Measurements from ENCODE around the gene NUP153.
"Not testable (repeated sequence)": the region's sequence is repeated elsewhere in the genome, so short reads cannot be mapped to it uniquely, and the experiment has no call there.

NUP153 gene

DNA sequence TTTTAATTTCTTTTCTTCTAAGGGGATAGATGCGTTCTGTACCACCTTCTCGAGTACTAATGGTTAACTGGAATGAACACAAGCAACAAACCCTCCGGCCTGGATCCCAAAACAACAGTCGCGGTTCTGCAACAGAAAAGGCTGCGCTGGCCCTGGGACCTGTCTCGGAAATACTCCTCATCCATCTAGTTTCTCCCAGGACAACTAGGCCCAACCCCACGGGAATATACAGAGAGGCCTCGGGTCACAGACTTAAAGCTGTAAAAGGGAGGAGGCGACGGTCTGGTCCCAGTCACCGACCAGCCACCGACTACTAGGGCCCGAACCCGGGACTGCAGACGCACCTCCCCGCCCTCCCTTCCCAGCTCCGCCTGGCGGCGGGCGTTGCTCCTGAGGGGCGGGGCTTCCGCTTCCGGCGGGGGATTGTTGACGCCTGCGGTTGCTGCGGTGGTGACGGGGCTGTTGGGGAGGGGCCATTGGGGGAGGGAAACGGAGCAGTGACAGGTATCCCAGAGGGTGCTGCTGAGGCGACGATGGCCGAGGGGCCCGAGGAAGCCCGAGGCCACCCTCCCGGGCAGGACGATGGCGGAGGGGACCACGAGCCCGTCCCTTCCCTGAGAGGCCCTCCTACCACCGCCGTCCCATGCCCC, 106.7 kb downstream of the NUP153 start, which contains the start of gene FAM8A1:
Gene FAM8A1 (plus strand): TSS at position 426 of the 650 bp plus-strand sequence. CDS start 108 bp downstream, at position 534.
- peak; percentile 97 for DNase-seq

DNA sequence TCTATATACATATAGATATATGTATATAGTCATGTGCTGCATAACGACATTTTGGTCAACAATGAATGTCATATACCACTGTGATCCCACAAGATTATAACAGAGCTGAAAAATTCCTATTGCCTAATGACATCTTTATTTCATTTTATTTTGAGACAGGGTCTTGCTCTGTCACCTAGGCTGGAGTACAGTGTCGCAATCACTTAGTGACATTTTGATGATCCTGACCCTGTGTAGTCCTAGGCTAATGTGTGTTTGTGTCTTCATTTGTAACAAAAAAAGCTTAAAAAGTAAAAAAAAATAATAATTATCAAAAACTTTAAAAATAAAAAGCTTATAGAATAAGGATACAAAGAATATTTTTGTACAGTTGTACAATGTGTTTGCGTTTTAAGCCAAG, 110.6 kb downstream of the NUP153 start:
- DNase-seq, result no peak

- DNase-seq, result no peak
Observed at GRCh38 chr6:17593246-17593645, 113.5 kb downstream of the NUP153 start.

DNA sequence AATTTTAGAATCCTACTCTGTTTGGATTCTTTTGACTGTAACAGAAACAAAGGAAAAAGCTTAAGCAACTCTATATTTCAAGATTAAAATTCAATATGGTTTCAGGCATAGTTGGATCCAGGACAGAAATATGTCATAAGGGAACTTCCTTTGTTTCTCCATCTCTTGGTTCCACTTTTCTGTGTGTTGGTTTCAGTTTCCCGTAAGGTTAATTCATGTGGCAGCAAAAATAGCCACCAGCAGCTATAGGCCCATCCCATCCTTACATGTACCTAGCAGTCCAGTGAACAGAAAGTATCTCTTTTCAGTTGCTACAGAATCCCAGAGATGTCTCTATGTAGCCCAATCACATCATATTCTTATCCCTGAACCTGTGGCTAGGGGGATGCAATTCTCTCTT, 115.4 kb downstream of the NUP153 start:
- no peak for DNase-seq

DNA sequence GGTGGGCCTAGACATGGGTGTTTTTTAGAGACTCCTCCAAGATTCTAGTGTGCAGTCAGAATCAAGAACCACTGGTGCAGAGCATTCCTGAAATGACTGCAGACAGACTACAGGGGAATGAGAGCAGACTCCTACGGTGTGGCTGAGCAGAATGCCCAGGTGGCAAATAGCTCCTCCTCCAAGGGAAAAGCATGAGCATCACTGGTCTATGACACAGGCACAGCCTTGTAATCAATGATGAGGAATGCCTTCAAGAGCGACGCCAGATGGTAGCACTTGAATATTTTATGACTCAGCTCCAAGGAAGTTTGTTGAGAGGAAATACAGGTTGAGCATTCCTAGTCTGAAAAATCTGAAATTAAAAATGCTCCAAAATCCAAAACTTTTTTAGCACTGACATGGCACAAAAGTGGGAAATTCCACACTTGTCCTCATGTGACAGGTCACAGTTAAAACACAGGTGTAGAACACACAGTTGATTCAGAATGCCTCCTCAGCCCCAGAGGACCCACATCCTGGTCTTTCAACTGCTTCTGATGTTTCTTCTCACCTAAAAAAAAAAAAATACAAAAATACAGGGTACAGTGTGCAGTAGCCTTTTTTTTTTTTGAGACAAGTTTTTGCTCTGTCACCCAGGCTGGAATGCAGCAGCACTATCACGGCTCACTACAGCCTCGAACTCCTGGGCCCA, 117.2 kb downstream of the NUP153 start:
- DNase-seq, result peak; percentile 95

GRCh38 chr6:17588011-17588410, 118.7 kb downstream of the NUP153 start:
- no peak for DNase-seq

GRCh38 chr6:17586623-17587022, 120.1 kb downstream of the NUP153 start:
- not testable (repeated sequence) for DNase-seq

- peak; percentile 47 for DNase-seq
Observed at GRCh38 chr6:17585766-17586490, 120.8 kb downstream of the NUP153 start.

DNA sequence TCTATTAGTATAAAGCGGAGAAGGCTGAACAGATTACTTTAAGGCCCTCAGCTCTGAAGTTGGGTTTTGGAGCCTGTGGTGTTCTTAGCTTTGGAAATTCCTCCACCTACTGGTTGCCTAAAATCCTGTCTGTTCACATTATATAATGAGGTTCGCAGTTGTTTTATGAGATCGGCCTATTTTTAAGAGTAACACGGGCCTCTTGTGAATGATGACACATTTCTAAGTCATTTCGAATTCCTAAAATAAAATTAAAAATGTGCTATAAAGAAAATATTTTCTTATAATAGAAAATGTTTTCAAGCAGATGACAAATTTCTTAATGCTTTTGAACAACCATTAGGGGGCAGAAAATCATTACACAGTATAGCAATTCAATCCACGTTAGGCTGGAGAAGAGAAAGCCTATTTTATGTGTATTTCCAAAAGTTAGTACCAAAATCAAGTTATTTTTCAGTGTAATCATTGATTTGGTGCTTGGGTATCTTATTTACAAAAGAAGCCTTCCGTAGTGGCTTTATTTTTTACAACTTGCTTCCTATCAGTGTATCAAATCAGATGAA, 122.4 kb downstream of the NUP153 start:
- peak; percentile 76 for DNase-seq

- peak; percentile 48 for DNase-seq
Observed at GRCh38 chr6:17583811-17584210, 122.9 kb downstream of the NUP153 start.

DNA sequence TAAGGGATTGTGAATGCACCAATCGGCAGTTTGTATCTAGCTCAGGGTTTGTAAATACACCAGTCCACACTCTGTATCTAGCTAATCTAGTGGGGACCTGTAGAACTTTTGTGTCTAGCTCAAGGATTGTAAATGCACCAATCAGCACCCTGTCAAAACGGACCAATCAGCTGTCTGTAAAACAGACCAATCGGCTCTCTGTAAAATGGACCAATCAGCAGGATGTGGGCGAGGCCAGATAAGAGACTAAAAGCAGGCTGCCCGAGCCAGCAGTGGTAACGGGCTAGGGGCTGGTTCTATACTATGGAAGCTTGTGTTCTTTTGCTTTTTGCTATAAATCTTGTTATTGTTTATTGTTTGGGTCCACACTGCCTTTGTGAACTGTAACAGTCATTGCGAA, 125.4 kb downstream of the NUP153 start:
- peak; percentile 7 for DNase-seq

- peak; percentile 65 for DNase-seq
Observed at GRCh38 chr6:17580518-17581048, 126.1 kb downstream of the NUP153 start.

DNA sequence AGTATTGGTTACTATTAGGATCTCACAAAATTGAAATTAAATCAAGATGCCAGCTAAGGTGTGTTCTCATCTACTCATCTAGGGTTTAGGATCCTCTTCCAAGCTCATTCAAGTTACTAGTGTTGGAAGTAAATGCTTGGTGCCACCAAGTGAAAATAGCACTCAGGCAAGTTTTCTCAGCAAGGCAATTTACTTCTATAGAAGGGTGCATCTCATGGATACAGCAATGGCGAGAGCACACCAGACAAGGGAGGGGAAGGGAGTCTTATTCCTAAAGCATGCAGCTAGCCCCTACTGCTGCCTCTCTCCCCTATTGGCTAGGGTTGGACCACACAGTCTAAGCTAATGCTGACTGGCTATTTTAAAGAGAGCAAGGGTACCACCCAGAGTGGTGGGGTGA, 129.7 kb downstream of the NUP153 start:
- peak; percentile 16 for DNase-seq

DNA sequence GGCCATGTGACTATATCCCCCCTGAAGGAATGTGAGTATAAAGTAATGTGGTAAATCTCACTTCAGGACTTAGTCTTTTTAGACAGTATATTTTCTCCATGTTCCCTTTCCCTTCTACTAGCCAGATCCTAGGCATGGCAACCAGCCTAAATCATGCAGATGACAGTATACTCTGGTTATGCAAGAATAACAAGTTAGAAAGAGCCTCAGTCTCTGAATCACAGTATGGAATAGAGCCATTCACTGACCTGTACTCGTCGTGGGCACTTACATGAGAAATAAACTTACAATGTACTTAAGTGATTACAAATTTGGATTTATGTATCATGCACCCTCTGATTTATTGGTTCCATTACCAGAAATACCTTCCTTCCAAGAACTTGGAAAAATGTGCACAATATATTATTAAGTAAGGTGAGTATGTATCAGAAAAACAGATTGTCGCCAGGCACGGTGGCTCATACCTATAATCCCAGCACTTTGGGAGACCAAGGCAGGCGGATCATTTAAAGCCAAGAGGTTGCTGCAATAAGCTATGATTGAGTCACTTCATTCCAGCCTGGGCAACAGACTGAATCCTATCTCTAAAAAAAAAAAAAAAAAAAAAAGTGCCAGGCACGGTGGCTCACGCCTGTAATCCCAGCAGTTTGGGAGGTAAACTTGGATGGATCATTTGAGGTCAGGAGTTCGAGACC, 131.7 kb downstream of the NUP153 start:
- DNase-seq, result no peak

GRCh38 chr6:17565399-17565798, 141.3 kb downstream of the NUP153 start:
- DNase-seq, result peak; percentile 23

Measured in DMS53 (cell line).